K562 (cell line): Measurements from ENCODE around the gene MMEL1. TPM values are rescaled to one million over a fixed set of nuclear protein-coding genes. Genes with fewer than 3 reads are reported as not detected.

Source experiments
- ARID1B ChIP-seq: fragments of 450-650 bp; IDR thresholded peaks from 2 replicates; pipeline ENCODE4 v1.6.1; 2016; ENCODE audit warnings: antibody characterized with exemption, mild to moderate bottlenecking, inconsistent platforms
- CREB3L1 ChIP-seq: fragments of 450-650 bp; IDR thresholded peaks from 2 replicates; pipeline ENCODE4 v1.6.1; 2014; ENCODE audit warnings: low read depth, mild to moderate bottlenecking, moderate library complexity, borderline replicate concordance
- DIDO1 ChIP-seq: fragments of 450-650 bp; IDR thresholded peaks from 2 replicates; pipeline ENCODE4 v1.6.1; 2016; ENCODE audit warnings: low read depth, missing biosample characterization, missing genetic modification characterization
- DMBX1 ChIP-seq: fragments of 250-450 bp; sonication (Bioruptor Pico); IDR thresholded peaks from 2 replicates; pipeline ENCODE4 v1.8.0; 2022; ENCODE audit warnings: inconsistent platforms, mild to moderate bottlenecking, moderate library complexity, borderline replicate concordance
- DPF2 ChIP-seq: fragments of 450-650 bp; IDR thresholded peaks from 2 replicates; pipeline ENCODE4 v1.6.1; 2016
- MEIS2 ChIP-seq: fragments of 450-650 bp; IDR thresholded peaks from 2 replicates; pipeline ENCODE4 v1.6.1; 2014; ENCODE audit warnings: mild to moderate bottlenecking; ENCODE audit not compliant: partially characterized antibody
- OTX1 ChIP-seq: fragments of 450-650 bp; formaldehyde crosslinking; IDR thresholded peaks from 2 replicates; pipeline ENCODE4 v1.4.0; 2022; ENCODE audit warnings: mild to moderate bottlenecking
- RBFOX2 ChIP-seq: fragments of 200-400 bp; formaldehyde crosslinking; IDR thresholded peaks from 2 replicates; pipeline ENCODE4 v1.6.1; 2017; ENCODE audit warnings: low read depth, mild to moderate bottlenecking, low read length, moderate library complexity
- ZBED1 ChIP-seq: IDR thresholded peaks from 2 replicates; pipeline ENCODE4 v1.6.1; 2014
- ZNF12 ChIP-seq: sonication (generic); formaldehyde crosslinking; IDR thresholded peaks from 2 replicates; pipeline ENCODE4 v1.4.0; 2020; ENCODE audit warnings: mild to moderate bottlenecking, missing genetic modification reagents
- ZNF143 ChIP-seq: sonication (generic); formaldehyde crosslinking; IDR thresholded peaks from 2 replicates; pipeline ENCODE4 v1.9.0; 2022; ENCODE audit warnings: mild to moderate bottlenecking, missing genetic modification reagents
- ZNF316 ChIP-seq: fragments of 450-650 bp; IDR thresholded peaks from 2 replicates; pipeline ENCODE4 v1.6.1; 2016
- polyA plus RNA-seq, 8 experiments: library from polyadenylated mRNA; depleted of rRNA in 4 of 8; stranded (reverse) in 5 of 8; unstranded in 3 of 8; fragments of >200 nt; fragmentation: Nextera tagmentation in 2 of 8; fragmentation: Illumina TruSeq in 1 of 8; extraction: Ambion mirVana in 2 of 8; extraction: Trizol in 1 of 8; gene quantifications; 2 replicates each; pipeline versions ENCODE4 v1.2.1 to v1.2.3, GENCODE V29; 2011 to 2014; ENCODE audit warnings: inconsistent platforms in 1 of 8, missing spikeins in 1 of 8
- total RNA-seq, 7 experiments: library from RNA; depleted of rRNA in 6 of 7; stranded (reverse); fragments of >200 nt in 6 of 7; fragmentation: Illumina TruSeq in 2 of 7; extraction: Trizol in 2 of 7; gene quantifications; 2 replicates each; pipeline versions ENCODE4 v1.2.1 to v1.2.3, GENCODE V29; 2011 to 2021; ENCODE audit warnings: low replicate concordance in 1 of 7
- TF ChIP-seq, protein P1 (sequence below), 2 experiments: fragments of 200-800 bp in 1 of 2; sonication (Bioruptor generic) in 1 of 2; sonication (generic) in 1 of 2; formaldehyde crosslinking in 1 of 2; IDR thresholded peaks in 1 of 2; conservative IDR thresholded peaks in 1 of 2; 2 replicates each; pipeline versions ENCODE4 v1.5.0 to v1.6.1; 2016 to 2020; ENCODE audit warnings: missing compliant biosample characterization in 1 of 2, missing genetic modification characterization in 1 of 2, missing genetic modification reagents in 1 of 2
- TF ChIP-seq, protein P2 (sequence below): fragments of 450-650 bp; IDR thresholded peaks from 2 replicates; pipeline ENCODE4 v1.6.1; 2016; ENCODE audit warnings: antibody characterized with exemption
- TF ChIP-seq, protein P3 (sequence below), 2 experiments: fragments of 450-650 bp in 1 of 2; IDR thresholded peaks; 2 replicates each; pipeline ENCODE4 v1.6.1; 2011 to 2017; ENCODE audit warnings: low read depth in 2 of 2, antibody characterized with exemption in 1 of 2, borderline replicate concordance in 1 of 2, low read length in 1 of 2, mild to moderate bottlenecking in 1 of 2, mixed read lengths in 1 of 2; ENCODE audit not compliant: control insufficient read depth in 1 of 2
- TF ChIP-seq, protein P4 (sequence below): fragments of 450-650 bp; formaldehyde crosslinking; IDR thresholded peaks from 2 replicates; pipeline ENCODE4 v1.4.0; 2022; ENCODE audit warnings: mild to moderate bottlenecking, moderate library complexity

Gene MMEL1
- total and polyA plus RNA-seq, 9 of the 15 experiments (the other 6 are each of a cell fraction or from before 2014, with no cell fraction given): not detected

GRCh38 chr1:2585318-2586092 lies 47.3 kb downstream of the MMEL1 start (continued):
- TF ChIP-seq, protein P1, sequence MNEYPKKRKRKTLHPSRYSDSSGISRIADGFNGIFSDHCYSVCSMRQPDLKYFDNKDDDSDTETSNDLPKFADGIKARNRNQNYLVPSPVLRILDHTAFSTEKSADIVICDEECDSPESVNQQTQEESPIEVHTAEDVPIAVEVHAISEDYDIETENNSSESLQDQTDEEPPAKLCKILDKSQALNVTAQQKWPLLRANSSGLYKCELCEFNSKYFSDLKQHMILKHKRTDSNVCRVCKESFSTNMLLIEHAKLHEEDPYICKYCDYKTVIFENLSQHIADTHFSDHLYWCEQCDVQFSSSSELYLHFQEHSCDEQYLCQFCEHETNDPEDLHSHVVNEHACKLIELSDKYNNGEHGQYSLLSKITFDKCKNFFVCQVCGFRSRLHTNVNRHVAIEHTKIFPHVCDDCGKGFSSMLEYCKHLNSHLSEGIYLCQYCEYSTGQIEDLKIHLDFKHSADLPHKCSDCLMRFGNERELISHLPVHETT (CRISPR knock-in tag; conservative IDR thresholded peaks at IDR 0.05 in 1 of 2, IDR thresholded peaks at IDR 0.05 in 1 of 2): peak in 1 of 2 experiments; percentile 89; a peak in 2 of 4 replicates
- peak; percentile 86 for TF ChIP-seq DIDO1
- TF ChIP-seq OTX1 (CRISPR knock-in tag): peak; percentile 38; the same call in 1 of the 2 replicates
- TF ChIP-seq, protein P2, sequence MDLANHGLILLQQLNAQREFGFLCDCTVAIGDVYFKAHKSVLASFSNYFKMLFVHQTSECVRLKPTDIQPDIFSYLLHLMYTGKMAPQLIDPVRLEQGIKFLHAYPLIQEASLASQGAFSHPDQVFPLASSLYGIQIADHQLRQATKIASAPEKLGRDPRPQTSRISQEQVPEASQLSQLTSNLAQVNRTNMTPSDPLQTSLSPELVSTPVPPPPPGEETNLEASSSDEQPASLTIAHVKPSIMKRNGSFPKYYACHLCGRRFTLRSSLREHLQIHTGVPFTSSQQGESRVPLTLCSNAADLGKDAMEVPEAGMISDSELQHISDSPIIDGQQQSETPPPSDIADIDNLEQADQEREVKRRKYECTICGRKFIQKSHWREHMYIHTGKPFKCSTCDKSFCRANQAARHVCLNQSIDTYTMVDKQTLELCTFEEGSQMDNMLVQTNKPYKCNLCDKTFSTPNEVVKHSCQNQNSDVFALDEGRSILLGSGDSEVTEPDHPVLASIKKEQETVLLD: peak; percentile 59; the same call in 1 of the 2 replicates
- TF ChIP-seq ZNF143: peak; percentile 61; the same call in 1 of the 2 replicates
- peak; percentile 73 for TF ChIP-seq RBFOX2
- peak; percentile 87 for TF ChIP-seq DPF2
- TF ChIP-seq CREB3L1: no peak
- TF ChIP-seq, protein P3, sequence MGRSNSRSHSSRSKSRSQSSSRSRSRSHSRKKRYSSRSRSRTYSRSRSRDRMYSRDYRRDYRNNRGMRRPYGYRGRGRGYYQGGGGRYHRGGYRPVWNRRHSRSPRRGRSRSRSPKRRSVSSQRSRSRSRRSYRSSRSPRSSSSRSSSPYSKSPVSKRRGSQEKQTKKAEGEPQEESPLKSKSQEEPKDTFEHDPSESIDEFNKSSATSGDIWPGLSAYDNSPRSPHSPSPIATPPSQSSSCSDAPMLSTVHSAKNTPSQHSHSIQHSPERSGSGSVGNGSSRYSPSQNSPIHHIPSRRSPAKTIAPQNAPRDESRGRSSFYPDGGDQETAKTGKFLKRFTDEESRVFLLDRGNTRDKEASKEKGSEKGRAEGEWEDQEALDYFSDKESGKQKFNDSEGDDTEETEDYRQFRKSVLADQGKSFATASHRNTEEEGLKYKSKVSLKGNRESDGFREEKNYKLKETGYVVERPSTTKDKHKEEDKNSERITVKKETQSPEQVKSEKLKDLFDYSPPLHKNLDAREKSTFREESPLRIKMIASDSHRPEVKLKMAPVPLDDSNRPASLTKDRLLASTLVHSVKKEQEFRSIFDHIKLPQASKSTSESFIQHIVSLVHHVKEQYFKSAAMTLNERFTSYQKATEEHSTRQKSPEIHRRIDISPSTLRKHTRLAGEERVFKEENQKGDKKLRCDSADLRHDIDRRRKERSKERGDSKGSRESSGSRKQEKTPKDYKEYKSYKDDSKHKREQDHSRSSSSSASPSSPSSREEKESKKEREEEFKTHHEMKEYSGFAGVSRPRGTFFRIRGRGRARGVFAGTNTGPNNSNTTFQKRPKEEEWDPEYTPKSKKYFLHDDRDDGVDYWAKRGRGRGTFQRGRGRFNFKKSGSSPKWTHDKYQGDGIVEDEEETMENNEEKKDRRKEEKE (IDR thresholded peaks at IDR 0.05; ENCODE audit: borderline replicate concordance in 1 of 2, control insufficient read depth in 1 of 2, low read depth in 2 of 2, low read length in 1 of 2): 0 out of 4 replicates have a peak, but pooled peaks of 1 of the 2 experiments have one; percentile 18
- no peak for TF ChIP-seq ZNF12 (CRISPR knock-in tag)
- peak; percentile 84; the same call in 1 of the 2 replicates for TF ChIP-seq DMBX1
- peak; percentile 92 for TF ChIP-seq ARID1B
- TF ChIP-seq ZNF316: no peak
- TF ChIP-seq MEIS2: peak; percentile 63
- TF ChIP-seq, protein P4, sequence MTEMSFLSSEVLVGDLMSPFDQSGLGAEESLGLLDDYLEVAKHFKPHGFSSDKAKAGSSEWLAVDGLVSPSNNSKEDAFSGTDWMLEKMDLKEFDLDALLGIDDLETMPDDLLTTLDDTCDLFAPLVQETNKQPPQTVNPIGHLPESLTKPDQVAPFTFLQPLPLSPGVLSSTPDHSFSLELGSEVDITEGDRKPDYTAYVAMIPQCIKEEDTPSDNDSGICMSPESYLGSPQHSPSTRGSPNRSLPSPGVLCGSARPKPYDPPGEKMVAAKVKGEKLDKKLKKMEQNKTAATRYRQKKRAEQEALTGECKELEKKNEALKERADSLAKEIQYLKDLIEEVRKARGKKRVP (CRISPR knock-in tag): peak; percentile 55; the same call in 1 of the 2 replicates
- TF ChIP-seq ZBED1: 0 out of 2 replicates have a peak, but pooled peaks have one; percentile 76
